SU-DHL-6 (cell line): ENCODE data around the gene URI1.

ENCODE experiments used
- CTCF ChIP-seq: fragments of 200-600 bp; sonication (generic); IDR thresholded peaks from one replicate; pipeline ENCODE4 v1.5.1; 2017; ENCODE audit warnings: antibody characterized with exemption, mild to moderate bottlenecking, low read length, moderate library complexity; ENCODE audit not compliant: insufficient read depth, poor library complexity, severe bottlenecking
- EZH2phosphoT487 ChIP-seq: fragments of 200-600 bp; sonication (generic), shearing (Covaris generic); conservative IDR thresholded peaks from 2 replicates; pipeline ENCODE4 v1.6.1; 2018; ENCODE audit warnings: mild to moderate bottlenecking, antibody characterized with exemption, low read length, moderate library complexity, mixed read lengths

DNA sequence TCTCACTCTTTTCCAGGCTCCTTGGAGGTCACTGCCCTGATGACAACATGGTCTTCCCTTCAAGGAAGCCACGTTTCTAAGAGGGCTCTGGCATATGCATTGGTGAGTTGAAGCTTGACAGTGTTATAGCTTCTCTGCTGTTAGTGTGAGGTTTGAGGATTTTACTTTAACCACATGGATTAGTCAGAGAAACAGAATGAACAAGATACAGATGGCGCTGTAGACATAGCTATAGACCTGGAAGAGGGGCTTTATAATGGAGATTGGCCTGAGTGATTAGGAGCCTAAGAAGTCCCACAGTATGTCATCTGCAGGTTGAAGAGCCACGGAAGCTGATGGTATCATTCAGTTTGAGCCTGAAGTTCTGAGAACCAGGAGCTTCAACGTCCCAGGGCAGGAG, 18.4 kb upstream of the URI1 start:
- TF ChIP-seq CTCF = no peak
- no peak for TF ChIP-seq EZH2phosphoT487
